Islet precursor cell (in vitro differentiated cells): ENCODE data around the gene ZNF667.
A peak's percentile ranks its signal among the peaks of the same experiment; 100 is the strongest.

Experiments used
- DNase-seq: peaks from one replicate; pipeline ENCODE4 v3.0.0-alpha.2; 2018

The ZNF667 gene

GRCh38 chr19:56476651-56477428 is at the start of gene ZNF667:
TSS of gene ZNF667 (minus strand) at chr19:56477345. CDS start at chr19:56462370, 14,975 bp downstream.
- peak; percentile 57 for DNase-seq

GRCh38 chr19:56525214-56525860 is 48.2 kb upstream of the ZNF667 start:
- no peak for DNase-seq

GRCh38 chr19:56508290-56508778 is 31.2 kb upstream of the ZNF667 start:
- no peak for DNase-seq

GRCh38 chr19:56507446-56508289 is 30.5 kb upstream of the ZNF667 start, which contains the start of gene ZNF471:
TSS of gene ZNF471 (plus strand) at chr19:56507855. CDS start at chr19:56511572, 3,717 bp downstream.
- DNase-seq = peak; percentile 97

- DNase-seq = no peak
Observed at GRCh38 chr19:56504581-56504980, 27.4 kb upstream of the ZNF667 start.

GRCh38 chr19:56491399-56491798 is 14.3 kb upstream of the ZNF667 start:
- DNase-seq = no peak

- DNase-seq = peak; percentile 94
Observed at GRCh38 chr19:56477429-56478338, 539 bp upstream of the ZNF667 start.

GRCh38 chr19:56476093-56476492 is 1.1 kb downstream of the ZNF667 start:
- no peak for DNase-seq

GRCh38 chr19:56474308-56474707 is 2.8 kb downstream of the ZNF667 start:
- DNase-seq = no peak

GRCh38 chr19:56441206-56441792 is 35.8 kb downstream of the ZNF667 start:
- DNase-seq = no peak

GRCh38 chr19:56423985-56424353 is 53.2 kb downstream of the ZNF667 start:
- no peak for DNase-seq

- DNase-seq = no peak
Observed at GRCh38 chr19:56423276-56423984, 53.7 kb downstream of the ZNF667 start.

GRCh38 chr19:56405062-56405461 is 72.1 kb downstream of the ZNF667 start:
- no peak for DNase-seq

- DNase-seq = no peak
Observed at GRCh38 chr19:56404705-56405056, 72.5 kb downstream of the ZNF667 start.

- DNase-seq = peak; percentile 95
Observed at GRCh38 chr19:56403764-56404704, 73.1 kb downstream of the ZNF667 start, which contains the start of gene ZNF583. TSS of gene ZNF583 (plus strand) at chr19:56404332. CDS start at chr19:56407115, 2,783 bp downstream.

GRCh38 chr19:56403261-56403660 is 73.9 kb downstream of the ZNF667 start:
- DNase-seq = no peak

- no peak for DNase-seq
Observed at GRCh38 chr19:56400485-56400884, 76.7 kb downstream of the ZNF667 start.

GRCh38 chr19:56398809-56399208 is 78.3 kb downstream of the ZNF667 start:
- no peak for DNase-seq

GRCh38 chr19:56393119-56394012 is 83.8 kb downstream of the ZNF667 start, which contains the start of gene ZNF582:
TSS of gene ZNF582 (minus strand) at chr19:56393534. CDS start at chr19:56391752, 1,782 bp downstream.
- peak; percentile 95 for DNase-seq
